ENCODE measurements around the gene PRELID3B. TPM values are rescaled to one million over a fixed set of nuclear protein-coding genes. Genes with fewer than 3 reads are reported as not detected.

PRELID3B gene
- total and polyA plus RNA-seq, 2 of the 13 experiments (the other 11 are each of a cell fraction or from before 2014, with no cell fraction given), result 23.3 to 42.6 TPM

GRCh38 chr20:59026904-59027740 is 15.5 kb downstream of the PRELID3B start (continued):
- TF ChIP-seq NFKBIZ (CRISPR knock-in tag; IDR thresholded peaks at IDR 0.05) (no peak), ZNF292 (CRISPR knock-in tag; IDR thresholded peaks at IDR 0.05; ENCODE audit: borderline replicate concordance, low read depth) (no peak), CREB1 (IDR thresholded peaks at IDR 0.05) (no peak), CREB1 (CRISPR knock-in tag; IDR thresholded peaks at IDR 0.05) (no peak), ZNF790 (CRISPR knock-in tag; IDR thresholded peaks at IDR 0.05; ENCODE audit: borderline replicate concordance) (no peak), RNF2 (conservative IDR thresholded peaks at IDR 0.05; ENCODE audit: low read depth) (no peak), NR1H2 (CRISPR knock-in tag; IDR thresholded peaks at IDR 0.05; ENCODE audit: borderline replicate concordance, low read depth) (no peak), ZKSCAN1 (IDR thresholded peaks at IDR 0.05; ENCODE audit: low read length) (no peak), ZC3H13 (CRISPR knock-in tag; IDR thresholded peaks at IDR 0.05) (0 out of 2 replicates have a peak, but pooled peaks have one; percentile 34), ZNF614 (CRISPR knock-in tag; IDR thresholded peaks at IDR 0.05; ENCODE audit: borderline replicate concordance) (no peak), FIP1L1 (IDR thresholded peaks at IDR 0.05; ENCODE audit: borderline replicate concordance, insufficient read depth, low read depth, low read length) (no peak), ONECUT2 (CRISPR knock-in tag; IDR thresholded peaks at IDR 0.05) (no peak), ZFP37 (CRISPR knock-in tag; IDR thresholded peaks at IDR 0.05; ENCODE audit: borderline replicate concordance) (no peak), POLR2G (IDR thresholded peaks at IDR 0.05; ENCODE audit: low read depth, low read length) (0 out of 2 replicates have a peak, but pooled peaks have one; percentile 49), FOSL2 (CRISPR knock-in tag; IDR thresholded peaks at IDR 0.05) (no peak), ZNF773 (CRISPR knock-in tag; IDR thresholded peaks at IDR 0.05; ENCODE audit: borderline replicate concordance) (no peak), LCORL (IDR thresholded peaks at IDR 0.05) (peak; percentile 24; the same call in 1 of the 2 replicates), LCORL (CRISPR knock-in tag; IDR thresholded peaks at IDR 0.05) (no peak), AGO2 (optimal IDR thresholded peaks at IDR 0.05; ENCODE audit: low read depth, low read length) (peak; percentile 51), EZH2 (conservative IDR thresholded peaks at IDR 0.05; ENCODE audit: low read depth, low read length) (no peak), RFXAP (CRISPR knock-in tag; IDR thresholded peaks at IDR 0.05; ENCODE audit: borderline replicate concordance) (no peak), STAT6 (CRISPR knock-in tag; IDR thresholded peaks at IDR 0.05; ENCODE audit: borderline replicate concordance) (no peak), ZBTB42 (CRISPR knock-in tag; IDR thresholded peaks at IDR 0.05) (no peak), ZBTB46 (CRISPR knock-in tag; IDR thresholded peaks at IDR 0.05; ENCODE audit: borderline replicate concordance) (no peak), POLR2AphosphoS5 (IDR thresholded peaks at IDR 0.05; ENCODE audit: low read depth, low read length) (peak; percentile 43; the same call in 1 of the 2 replicates)
- TF ChIP-seq, protein P1, sequence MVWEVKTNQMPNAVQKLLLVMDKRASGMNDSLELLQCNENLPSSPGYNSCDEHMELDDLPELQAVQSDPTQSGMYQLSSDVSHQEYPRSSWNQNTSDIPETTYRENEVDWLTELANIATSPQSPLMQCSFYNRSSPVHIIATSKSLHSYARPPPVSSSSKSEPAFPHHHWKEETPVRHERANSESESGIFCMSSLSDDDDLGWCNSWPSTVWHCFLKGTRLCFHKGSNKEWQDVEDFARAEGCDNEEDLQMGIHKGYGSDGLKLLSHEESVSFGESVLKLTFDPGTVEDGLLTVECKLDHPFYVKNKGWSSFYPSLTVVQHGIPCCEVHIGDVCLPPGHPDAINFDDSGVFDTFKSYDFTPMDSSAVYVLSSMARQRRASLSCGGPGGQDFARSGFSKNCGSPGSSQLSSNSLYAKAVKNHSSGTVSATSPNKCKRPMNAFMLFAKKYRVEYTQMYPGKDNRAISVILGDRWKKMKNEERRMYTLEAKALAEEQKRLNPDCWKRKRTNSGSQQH (CRISPR knock-in tag; IDR thresholded peaks at IDR 0.05; ENCODE audit: low read depth), result no peak

All from HepG2 (cell line).